HG03039 (cell line): Measurements from ENCODE around the gene ESR1.
"Not testable (repeated sequence)": the region's sequence is repeated elsewhere in the genome, so short reads cannot be mapped to it uniquely, and the experiment has no call there.

ENCODE experiments used
- ATAC-seq: cut with Tn5 transposase; IDR thresholded peaks from one replicate; pipeline ENCODE4 v1.9.1; 2021; ENCODE audit warnings: mild to moderate bottlenecking, moderate library complexity; ENCODE audit not compliant: unreplicated experiment

The ESR1 gene

DNA sequence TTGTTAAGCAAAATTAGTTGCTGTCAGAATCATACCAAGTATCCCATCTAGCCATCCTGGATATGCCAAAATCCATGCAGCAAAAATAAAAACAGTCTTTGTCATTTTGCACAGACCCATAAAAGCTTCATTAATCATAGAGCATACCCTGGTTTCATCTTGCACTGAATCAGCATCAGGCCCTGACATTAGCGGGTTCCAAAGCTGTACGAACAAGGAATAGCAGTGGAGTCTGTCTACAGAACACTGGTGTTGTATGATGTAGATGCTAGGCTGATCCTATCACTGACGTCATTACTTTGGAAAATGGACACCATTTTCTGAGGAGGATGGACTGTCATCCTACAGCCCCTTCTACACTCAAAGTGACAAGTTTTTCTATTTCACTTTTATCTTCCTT is 315.6 kb downstream of the ESR1 start:
- ATAC-seq: no peak

GRCh38 chr6:152124429-152125074 is 317.1 kb downstream of the ESR1 start:
- ATAC-seq: no peak

DNA sequence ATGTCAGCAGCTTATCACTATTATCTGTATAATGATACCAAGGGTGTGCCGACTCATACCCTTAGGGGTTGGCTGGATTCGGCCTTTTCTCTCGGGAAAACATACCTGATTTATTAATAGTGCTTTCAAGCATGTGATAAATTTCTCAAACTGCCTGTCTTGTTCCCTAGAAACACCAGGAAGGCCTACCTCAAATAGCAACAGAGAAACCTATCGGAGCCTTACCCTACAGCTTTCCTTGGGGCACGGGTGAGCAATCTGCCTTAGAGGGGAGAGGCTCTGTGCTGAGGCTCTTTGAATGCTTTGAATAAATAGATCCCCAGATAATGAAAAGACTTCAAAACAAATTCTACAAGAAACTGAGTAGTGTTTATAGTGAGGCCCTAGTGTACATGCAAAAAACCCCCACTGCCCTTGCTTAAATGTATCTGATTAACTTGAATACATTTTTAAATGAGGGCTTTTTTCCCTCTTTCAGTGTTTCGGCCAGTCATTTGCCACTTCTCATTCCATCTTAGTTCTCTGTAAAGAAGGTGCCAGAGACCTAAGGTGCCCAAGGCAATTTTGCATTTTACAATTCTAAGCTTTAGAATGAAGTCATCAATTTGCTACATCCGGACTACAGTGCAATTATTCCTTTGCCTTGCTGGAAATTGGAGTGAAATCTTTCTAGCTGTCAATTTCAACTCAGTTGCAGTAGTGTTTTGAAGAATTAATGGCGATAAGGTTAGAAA is 320.1 kb downstream of the ESR1 start:
- no peak for ATAC-seq

GRCh38 chr6:152129691-152130151 is 322.2 kb downstream of the ESR1 start:
- no peak for ATAC-seq

DNA sequence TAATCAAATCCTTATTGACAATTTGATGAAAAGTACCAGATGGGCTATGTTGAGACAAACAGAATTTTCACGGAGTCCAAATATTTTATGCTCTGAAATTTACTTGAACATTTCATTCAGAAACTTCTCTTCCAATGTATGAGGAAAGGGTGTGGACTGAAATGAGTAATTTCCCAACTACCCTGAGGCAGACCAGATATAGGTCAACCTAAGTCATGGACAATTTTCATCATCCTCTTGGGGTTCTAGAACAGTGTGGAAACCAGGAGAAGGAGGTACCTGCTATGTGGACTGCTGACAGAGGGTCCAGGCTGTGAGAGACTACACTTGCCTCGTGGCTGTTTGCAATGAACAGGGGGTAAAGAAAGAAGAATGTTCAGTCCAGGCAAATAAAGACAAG is 323.0 kb downstream of the ESR1 start:
- ATAC-seq: no peak

- ATAC-seq: no peak
Measured at GRCh38 chr6:152135755-152136448, 328.4 kb downstream of the ESR1 start.

DNA sequence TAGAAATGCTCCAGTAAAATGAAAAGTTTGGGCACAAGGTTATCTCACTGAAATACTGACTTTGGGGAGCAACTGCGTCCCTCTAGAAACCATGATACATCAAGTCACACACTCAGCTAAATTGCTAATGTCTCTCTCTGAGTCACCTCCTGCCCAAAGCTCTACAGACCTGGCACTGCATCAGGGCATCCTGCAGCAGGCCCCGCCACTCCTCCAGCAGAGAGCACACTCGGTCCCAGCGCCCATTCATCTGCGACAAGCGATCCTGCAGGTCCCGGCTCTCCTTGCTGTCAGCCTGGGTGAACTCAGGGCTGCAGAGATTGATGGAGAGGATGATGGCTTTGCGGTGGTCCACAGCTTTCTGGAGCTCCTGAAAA is 329.0 kb downstream of the ESR1 start:
- no peak for ATAC-seq

DNA sequence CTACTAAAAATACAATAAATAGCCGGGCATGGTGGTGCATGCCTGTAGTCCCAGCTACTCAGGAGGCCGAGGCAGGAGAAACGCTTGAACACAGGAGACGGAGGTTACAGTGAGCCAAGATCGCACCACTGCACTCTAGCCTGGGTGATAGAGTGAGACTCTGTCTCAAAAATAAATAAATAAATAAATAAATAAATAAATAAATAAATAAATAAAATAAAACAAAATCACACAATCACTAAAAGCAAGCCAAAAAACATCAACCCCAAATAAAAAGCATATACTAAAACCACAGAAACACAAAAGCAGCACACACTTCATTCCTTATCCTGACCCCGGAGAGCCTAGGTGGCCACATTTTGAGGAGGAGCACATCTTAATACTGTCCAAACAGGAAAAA is 330.9 kb downstream of the ESR1 start:
- not testable (repeated sequence) for ATAC-seq

DNA sequence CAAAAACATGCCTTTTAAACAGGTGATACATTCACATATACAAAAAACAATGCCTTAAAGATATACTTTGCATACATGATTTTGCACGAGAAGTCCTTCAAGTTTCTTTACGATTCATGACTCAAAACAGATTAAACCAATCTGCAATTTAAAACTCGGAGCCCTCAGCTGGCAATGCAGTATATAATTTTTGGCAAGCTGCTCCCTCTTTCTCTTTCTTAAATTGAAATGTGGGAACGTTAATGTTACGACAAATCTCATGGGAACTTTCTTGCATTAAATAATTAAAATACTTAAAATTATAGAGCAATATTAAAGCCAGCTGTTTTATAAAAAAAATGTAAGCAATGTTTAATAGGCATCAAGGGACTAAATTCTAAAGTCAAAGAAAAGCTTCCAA is 334.6 kb downstream of the ESR1 start:
- ATAC-seq: no peak

DNA sequence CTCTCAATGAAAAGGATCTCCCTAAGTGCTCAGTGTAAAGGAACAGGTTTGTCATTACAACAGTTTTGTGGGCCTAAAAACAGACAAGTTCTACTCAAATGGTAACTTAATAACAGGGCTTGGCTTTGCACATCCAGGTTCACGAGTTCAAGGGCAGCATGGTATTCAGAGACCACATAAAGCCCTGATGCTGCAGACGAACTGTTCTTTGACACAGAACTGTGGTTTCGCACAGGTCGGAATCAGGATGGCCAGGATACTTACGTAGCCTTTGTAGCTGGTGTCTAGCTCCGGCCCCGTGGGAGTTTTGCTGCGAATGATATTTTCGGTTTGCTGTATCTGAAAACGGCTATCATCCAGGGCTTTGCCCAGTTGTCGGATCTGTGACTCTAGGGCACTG is 335.9 kb downstream of the ESR1 start:
- no peak for ATAC-seq

DNA sequence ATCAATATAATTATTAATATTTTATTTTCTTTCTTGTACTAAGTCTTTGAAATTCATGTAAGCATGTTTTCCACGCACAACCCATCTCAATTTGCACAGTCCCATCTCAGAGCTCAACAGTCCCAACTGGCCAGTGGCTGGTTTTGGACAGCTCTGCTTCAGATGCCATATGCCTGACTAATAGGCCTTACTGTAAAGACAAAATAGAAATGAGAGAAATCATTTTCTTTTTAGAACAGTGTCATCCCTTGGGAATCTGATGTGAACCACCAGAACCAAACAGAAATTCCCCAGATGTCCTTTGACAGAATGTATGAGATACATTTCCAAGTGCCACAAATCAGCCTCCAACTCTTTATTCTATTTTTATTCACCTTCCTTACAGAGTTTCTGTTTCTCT is 338.9 kb downstream of the ESR1 start:
- ATAC-seq: no peak

DNA sequence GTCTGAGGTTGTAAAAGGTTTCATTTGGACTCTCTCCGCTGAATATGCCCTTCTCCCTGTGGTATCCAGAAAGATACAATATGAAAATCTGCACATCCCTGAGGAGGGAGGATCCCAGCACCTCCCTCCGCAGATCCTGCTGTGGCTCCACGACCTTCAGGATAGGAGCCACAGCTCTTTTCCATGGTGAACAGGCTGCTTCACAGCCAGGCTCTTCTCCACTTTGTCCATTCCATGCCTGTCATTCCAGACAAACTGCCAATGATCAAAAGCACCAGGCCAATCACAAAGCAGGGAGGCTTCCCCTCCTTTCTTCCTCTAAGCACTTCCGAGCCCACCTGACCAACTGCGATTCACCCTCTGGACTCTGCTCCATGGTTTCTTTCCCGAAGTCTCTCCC is 339.8 kb downstream of the ESR1 start:
- no peak for ATAC-seq

DNA sequence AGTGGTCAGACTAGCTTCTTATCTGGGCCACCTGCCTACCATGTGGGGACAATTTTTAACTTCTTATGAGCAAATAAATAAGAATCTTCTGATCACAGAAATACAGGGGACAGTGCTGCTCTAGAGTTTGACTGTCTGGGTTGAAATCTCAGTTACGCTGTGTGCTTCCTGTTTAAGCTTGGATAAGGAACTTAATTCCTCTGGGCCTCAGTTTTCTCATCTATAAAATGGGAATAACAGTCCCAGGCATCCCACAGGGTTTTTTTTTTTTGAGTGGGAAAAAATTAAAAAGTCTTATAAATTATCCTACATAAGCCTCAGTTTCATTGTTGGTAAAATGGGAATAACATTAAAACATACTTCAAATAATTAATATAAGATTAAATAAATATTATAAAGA is 340.9 kb downstream of the ESR1 start:
- no peak for ATAC-seq

DNA sequence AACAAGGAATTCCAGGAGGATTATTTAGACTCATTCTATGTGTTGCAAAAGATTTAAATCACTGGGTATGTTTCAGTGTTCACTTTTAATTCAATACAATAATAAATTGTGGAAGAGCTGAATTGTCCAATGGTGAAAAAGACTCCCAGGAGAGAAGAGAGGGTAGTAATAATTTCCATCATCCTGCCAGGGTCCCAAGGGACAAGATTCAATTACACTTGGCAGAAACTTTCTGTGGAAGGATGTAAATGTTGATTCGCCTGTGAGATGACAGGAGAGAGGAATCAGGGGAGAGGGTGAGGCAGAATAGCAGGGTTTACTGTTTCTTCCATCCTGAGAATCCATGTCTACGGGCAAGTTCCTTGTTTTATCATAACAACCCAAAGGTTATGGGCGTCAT is 342.7 kb downstream of the ESR1 start:
- no peak for ATAC-seq

DNA sequence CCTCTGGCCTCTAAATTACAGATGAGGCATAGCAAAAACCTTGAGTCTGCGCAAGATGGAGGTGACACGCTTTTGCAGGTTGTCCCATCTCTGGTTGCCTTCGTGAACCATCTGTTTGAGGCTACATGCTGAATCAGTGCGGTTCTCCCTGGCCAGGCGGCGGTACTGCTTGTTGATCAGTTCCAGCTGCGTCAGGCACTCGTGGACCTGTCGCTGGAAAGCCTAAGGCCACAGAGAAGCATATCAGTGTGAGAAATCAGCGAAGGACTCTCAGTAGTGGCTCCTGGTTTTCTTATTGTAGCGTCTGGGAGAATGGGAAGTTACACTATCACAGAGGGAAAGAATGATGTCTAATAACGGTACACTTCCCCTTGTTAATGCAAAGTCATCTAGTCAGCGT is 344.4 kb downstream of the ESR1 start:
- no peak for ATAC-seq

GRCh38 chr6:152154559-152155356 is 347.3 kb downstream of the ESR1 start:
- ATAC-seq: no peak

- no peak for ATAC-seq
Measured at GRCh38 chr6:152155792-152156191, 348.3 kb downstream of the ESR1 start.

DNA sequence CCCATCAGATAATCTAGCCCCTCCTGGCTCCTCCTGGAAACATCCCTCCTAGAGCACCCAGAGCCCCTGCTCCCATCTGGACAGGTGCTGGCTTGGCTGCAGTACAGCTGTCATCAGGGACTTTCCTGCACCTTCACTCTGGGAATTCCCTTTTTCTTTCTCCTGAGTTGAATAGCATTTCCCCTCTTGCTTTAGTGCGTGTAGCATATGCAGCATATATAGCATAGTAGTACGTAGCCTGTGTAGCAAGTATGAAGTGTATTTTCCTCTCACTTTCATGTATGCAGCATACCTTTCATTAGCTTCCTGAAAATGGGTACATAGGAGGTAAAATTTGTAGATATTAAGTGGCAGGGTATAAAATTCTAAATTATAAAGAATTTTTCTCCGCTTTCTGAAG is 352.9 kb downstream of the ESR1 start:
- peak; percentile 99 for ATAC-seq

DNA sequence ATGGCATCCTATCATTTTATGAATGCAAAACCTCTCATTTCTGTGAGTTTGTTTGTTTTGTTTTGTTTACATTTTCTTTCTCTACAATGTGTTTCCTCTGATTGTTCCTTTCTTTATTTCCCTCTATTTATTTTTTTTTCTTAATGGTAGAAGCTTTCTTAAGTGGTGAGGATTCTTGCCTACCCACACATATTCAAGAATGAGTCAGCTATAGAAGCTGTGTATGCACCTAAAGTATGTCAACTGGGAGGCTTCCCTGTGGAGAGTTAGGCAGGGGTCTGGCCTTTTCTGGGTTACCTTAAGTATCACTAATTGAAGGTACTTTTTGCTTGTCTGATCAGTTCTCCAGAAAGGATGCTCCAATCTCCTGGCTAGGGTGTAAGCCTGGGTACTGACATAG is 354.0 kb downstream of the ESR1 start:
- peak; percentile 51 for ATAC-seq

DNA sequence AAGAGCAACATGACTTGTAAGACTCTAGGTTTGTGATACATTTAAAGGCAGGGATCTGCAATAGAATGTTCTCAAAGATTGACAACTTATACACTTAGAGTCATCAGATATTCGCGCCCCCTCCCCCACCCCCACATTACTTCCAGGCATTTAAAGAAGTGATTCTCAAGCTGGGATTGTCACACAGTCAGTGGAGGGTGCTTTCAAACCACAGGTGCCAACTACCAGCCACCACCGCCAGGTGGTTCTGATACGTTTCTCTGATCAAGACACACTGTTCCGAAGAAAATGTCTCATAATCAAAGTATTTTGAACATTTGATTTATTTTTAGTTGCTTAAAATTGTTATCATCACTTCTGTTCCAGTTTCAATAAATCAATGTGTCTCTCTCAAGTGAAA is 357.5 kb downstream of the ESR1 start:
- no peak for ATAC-seq

- no peak for ATAC-seq
Measured at GRCh38 chr6:152166497-152166896, 359.0 kb downstream of the ESR1 start.
